ENCODE results near the gene ITGB3BP. TPM values are rescaled to one million over a fixed set of nuclear protein-coding genes. Genes with fewer than 3 reads are reported as not detected.

Gene ITGB3BP
- 29.4 TPM for total RNA-seq

GRCh38 chr1:63522891-63523728 is at the start of gene ITGB3BP, which contains the start of gene EFCAB7:
Gene ITGB3BP (minus strand): TSS chr1:63523225. CDS start chr1:63523133, 92 bp downstream.
Gene EFCAB7 (plus strand): TSS chr1:63523525. CDS start chr1:63525573, 2,048 bp downstream.

Small RNA genes lying within 50 kb of the gene (small RNA-seq; reads per million reads assigned to genes)
- not detected for gene RF02105 (ENCODE audit: low replicate concordance)
- gene RF02106 (ENCODE audit: low replicate concordance) = not detected
- gene RF02107 (ENCODE audit: low replicate concordance) = not detected
- gene RF02108 (ENCODE audit: low replicate concordance) = not detected
- not detected for gene RF02109 (ENCODE audit: low replicate concordance)
- not detected for gene RF02110 (ENCODE audit: low replicate concordance)
- not detected for gene RN7SL488P (ENCODE audit: low replicate concordance)
- not detected for gene RNU7-123P (ENCODE audit: low replicate concordance)

Other genes starting within 250 kb of the ITGB3BP start
- gene FOXD3, start 200.7 kb downstream of the ITGB3BP start, total RNA-seq = not detected
- 57.0 TPM for gene ALG6, start 155.6 kb downstream of the ITGB3BP start, total RNA-seq
- gene EFCAB7, start 300 bp upstream of the ITGB3BP start, total RNA-seq = 57.6 TPM
- gene PGM1, start 70.2 kb upstream of the ITGB3BP start, total RNA-seq = 17.8 TPM

Data from parietal lobe (tissue), 2 donors.